Amygdala (tissue), 56 donors: ENCODE results near the gene MYO1A.
A peak's percentile ranks its signal among the peaks of the same experiment; 100 is the strongest.
"Not testable (repeated sequence)": the region's sequence is repeated elsewhere in the genome, so short reads cannot be mapped to it uniquely, and the experiment has no call there.

Experiments used
- DNase-seq, 56 donors: peaks; one replicate each; lab custom pipeline; 2025; lab: John Stamatoyannopoulos, UW

MYO1A gene

DNA sequence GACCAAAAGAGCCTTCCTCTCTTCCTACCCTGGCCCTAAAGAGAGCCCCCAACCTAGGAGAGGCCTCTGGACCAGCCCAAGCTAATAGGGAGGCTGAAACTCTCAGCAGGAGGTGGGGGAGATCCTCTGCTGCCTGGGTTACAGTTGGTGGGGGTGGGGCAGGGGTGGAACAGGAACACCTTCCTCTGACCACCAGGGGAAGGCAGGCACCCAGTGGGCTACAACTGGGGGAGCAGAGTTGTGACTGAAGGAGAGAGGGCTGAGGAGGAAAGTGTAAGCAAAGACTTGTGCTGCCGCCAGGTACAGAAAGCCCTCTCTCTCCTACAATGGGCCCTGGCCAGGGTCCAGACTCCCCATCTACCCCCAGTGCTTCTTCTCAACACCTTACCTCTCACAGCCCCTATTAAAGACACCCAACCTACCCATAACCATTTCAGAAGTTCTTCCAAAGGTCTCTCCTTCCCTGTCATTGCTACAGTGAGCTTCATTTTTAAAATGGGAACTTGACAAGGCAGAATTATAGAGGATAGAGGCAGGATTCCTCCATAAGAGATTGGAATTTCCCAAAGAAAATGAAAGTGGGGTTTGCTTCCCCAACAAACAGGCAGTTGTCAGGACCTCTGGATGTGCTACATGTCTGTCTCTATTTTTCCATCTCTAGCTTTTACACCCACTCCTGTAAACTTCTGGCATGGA is 1.4 kb downstream of the MYO1A start:
- no peak for DNase-seq

DNA sequence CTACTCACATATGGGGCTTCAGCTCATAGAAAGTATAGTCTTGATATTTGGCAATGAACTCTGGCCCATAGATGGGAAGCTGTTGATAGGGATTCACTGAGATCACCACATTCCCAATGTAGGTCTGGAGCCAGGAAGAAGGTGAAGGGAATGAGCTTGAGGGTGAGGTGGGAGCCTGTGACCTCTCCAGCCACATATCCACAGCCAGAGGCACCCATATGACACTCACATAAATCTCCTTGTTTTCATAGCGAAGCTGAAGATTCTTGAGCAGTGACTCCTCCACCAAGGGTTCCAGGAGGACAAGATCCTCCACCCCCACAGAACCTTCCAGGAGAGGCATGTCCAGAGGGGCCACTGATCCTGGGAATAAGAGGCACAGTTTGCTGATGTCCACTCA is 1.9 kb downstream of the MYO1A start:
- no peak for DNase-seq

DNA sequence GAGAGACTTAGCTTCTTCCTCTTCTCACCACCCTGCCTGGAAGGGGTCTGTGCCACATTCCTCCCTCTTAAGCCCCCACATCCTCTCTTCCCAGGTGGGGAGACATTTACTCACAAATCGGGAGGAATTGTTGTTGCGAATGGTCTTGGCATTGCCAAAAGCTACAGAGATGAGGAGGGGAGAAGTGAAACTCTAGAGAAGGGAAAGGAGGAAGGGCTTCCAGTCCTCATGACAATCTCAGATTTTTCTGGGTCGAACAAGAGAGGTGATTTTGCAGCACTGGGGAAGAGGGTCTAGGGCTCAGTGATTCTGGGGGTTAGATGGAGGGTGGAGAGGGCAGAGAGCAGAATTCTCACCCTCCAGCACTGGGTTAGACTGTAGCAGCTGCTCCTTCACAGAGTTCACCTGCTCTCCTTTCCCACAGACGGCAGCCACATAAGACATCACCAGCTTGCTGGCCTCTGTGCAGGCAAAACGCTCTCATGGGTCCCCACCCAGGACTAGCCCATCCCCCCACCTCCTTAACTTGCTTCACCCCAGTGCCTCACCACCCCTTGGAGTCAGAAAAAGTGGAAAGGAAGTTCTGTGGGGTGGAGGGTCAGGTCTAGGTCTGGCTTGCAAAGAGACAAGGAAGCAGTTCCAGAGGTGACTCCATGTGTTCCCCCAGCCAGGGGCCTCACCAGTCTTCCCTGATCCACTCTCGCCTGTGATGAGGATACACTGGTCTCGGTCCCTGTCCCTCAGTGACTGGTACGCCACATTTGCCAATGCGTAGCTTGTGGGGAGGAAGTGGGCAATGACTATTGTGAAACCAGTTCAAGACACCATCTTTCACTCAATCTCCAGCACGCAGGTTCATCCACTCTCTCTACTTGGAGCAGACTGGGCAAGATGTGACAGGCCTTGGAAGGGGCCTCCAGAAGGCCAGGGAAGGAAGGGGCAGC is 2.7 kb downstream of the MYO1A start:
- DNase-seq, result no peak

DNA sequence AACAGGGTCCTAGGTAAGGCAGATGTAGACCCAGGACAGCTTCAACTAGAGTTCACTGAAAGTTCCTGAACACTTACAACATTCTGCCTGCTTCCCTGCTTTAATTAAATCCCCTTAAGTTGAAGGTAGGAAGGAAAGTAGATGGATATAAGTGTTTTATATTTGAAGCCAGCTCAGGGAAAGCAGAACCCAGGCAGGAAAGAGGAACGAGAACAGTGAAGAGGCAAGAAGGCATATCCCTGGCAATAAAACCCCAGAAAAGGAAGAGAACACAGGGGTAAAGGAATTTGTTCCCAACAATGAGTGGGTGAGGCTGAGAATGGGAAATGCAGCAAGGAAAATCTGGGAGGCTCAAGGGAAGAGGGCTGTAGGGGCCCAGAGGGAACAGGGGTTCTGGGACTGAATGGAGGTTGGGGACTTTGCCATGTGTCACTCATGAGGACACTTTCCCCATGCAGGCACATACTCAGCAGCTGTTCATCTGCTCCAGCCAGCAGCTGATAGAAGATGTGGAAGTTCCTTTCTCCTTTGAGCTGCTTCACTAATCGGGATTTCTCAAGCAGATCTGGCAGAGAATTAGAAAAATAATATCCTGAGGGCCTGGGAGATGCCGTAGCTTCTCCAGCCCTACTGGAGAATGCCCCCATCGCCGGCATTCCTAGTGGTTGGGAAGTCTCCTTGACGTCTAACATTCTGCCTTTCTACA is 3.7 kb downstream of the MYO1A start:
- no peak for DNase-seq

DNA sequence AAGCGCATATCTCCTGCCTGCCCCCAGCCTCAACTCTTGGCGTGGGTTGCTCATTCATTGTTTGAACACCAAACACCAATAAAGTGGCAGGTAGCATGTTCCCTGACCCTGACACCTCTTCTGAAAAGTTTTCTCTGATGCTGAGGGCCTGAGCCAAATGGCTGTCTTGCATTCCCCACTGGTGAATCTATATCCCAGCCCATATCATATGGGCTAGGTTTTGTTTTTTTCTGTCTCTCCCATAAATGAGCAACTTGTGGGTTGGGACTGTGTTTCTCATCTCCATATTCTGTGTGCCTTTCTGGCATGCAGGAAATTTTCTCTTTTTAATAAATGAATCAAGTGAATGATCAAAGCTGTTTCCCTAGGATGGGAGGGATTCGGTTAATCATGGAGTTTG is 5.0 kb downstream of the MYO1A start:
- DNase-seq, result no peak

DNA sequence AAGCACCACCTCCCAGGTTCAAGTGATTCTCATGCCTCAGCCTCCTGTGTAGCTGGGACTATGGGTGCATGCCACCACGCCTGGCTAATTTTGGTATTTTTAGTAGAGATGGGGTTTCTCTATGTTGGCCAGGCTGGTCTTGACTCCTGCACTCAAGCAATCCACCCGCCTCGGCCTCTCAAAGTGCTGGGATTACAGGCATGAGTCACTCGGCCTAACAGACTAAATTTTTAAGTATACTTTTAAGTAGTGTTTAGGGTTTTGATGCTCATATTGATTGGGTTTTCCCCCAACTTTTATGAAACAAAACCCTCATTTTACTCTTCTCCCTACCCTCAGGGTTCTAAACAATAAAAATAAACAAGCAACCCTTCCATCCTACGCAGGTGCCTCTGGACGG is 5.5 kb downstream of the MYO1A start:
- no peak for DNase-seq

DNA sequence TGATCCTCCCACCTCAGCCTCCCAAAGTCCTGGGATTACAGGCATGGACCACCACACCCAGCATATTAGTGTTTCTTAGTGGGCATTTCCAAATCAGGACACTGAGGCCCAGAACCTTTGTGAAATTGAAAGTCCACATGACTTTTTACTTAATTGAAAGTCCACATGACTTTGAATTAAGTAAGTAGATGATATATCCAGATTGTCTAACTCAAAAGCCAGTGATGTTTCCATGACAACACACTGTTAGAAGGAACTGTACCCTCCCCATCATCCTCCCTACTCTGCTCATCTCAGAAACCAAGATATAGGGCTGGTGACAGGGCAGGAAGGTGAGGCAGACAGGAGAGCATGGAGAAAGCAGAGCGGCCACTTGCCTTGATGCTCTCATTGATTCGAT is 7.2 kb downstream of the MYO1A start:
- no peak for DNase-seq

DNA sequence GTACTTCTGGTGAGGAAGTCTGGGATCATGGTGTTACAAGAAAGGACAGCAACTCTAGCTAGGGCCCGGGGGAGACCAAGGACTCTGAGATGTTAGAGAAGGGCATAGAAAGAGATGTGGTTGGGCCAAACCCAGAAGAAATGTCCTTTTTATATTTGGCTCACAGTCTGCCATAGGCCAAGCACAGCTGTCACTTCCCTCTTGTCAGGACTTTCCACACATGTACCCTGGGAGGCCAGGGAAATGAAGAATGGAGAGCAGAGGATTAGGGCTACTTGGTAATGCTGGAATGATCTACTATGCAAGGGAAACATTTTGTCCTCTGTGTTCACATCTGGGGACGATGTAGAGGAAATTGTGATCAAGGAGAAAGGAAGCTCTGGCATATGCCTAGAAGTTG is 9.2 kb downstream of the MYO1A start:
- DNase-seq, result no peak

DNA sequence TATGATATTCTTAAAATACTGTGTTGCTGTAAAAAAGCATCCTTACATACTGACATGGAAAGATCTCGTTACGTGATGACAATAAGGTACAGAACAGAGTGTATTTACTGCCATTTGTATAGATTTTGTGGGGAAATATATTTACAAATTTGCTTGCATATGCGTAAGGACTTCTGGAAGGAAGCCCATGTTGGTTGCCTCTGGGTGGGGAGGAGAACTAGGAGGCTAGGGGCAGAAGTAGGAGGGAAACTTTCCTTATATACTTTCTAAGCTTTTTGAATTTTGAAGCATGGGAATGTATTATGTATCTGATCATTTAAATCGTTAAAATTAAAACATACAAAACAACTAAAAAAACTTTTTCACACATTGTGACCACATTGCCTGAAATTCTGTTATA is 9.7 kb downstream of the MYO1A start:
- DNase-seq, result no peak

DNA sequence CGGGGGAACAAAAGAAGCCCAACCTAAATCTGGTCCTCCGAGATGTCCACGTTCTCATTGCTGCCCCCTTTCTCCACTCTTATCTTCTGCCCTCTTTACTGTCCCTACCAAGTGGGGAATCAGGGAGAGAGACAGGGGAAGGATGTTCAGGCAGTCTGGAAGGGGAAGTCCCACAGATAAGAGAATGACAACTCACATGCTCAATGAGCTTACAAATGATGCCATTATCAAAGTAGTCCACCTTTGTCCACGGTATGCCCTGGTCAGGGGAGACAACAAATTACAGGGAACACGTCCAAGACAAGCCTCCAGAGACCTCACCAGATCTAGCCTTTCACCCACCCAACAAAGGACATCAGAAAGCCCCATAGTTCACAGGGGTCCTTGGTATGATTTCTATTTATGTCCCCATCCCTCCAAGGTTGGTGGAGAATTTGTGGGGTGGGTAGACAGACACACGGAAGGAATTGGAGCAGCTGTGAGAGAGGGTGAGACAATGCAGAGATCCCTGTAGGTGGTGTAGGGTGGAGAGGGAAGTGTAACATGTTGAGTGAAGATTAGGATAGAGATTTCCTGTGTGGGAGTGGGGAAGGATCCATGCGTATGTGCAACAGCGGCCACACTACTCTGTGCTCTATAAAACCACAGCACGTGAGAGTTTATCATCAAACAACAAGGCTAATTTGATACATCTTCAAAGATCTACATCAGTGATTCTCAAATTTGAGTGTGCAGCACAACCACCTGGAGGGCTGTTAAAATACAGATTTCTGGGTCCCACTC is 10.7 kb downstream of the MYO1A start:
- DNase-seq, result no peak

DNA sequence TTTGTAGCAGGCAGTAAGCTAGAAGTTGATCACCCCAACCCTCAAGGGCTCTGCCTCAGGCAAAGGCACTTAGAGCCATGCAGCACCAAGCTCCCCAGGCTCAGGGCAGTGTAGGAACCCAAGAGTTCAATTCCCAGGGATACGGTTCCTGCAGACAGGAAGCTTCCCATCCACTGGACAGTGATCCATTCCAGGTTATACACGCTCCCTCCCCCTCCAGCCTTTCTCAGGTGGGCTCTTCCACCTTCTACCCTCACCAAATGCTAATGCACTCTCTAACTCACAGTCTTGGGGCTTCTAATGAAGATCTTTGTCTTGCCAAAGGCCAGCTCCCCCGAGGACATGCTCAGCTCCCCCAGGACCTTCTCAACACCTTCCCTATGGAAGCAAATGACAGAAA is 12.7 kb downstream of the MYO1A start:
- DNase-seq, result no peak

DNA sequence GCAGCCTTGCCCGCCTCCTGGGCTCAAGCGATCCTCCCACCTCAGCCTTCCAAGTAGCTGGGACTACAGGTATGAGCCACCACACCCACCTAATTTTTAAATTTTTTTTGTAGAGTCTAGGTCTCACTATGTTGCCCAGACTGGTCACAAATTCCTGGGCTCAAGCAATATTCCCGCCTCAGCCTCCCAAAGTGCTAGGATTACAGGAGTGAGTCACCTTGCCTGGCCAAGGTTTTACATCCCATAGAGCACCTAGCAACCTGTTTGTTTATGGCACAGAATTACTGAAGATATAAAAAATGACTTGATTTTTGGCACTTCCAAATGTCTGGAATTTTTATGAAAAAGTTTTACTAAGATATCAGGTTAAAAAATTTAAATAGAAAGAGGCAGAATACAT is 16.5 kb downstream of the MYO1A start:
- DNase-seq, result no peak

DNA sequence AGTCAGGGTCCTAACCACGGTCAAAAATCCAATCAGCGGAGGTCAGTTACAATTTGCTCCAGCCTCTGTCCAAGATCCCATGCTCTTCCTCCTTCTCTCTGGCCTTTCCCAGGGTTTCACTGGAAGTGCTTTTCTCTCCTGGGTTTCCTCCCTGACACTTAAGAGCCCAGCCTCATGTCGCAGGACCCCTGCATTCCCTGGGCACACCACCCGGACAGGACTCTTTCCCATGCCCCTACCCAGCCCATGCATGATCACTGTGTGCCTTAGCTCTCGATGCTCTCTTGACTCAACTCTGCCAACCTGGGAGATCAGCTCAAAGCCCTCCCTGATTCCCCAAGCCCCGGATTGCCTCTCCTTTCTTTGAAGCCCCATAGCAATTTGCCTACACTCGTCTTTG is 18.1 kb downstream of the MYO1A start:
- DNase-seq, result no peak

DNA sequence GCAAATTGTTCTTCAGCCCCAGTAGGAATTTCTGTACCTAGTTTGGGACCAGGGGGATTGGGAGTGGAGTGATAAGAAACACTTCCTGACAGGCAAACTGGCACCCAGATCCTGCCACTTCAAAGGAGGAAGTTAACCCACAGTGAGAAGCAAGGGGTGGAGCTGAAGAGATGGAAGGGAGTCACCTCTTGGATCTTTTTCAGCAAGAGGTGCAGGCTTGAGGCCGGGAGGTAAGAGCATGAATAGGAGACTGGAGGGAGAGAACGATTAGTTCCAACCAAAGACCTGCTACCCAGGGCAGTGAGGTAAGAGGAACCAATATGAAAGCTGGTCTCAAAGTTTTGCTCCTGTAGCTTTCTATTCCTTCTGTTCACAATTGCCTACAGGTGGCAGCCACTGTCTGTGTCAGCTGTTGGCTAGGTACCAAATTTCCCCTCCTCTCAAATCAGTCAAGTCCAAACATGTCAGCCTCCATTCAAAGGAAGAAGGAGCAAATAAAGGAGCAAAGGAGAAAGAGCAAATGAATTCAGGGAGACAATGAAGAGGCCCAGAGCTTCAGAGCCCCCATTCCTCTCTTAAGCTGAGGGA is 18.7 kb downstream of the MYO1A start:
- DNase-seq, result no peak

DNA sequence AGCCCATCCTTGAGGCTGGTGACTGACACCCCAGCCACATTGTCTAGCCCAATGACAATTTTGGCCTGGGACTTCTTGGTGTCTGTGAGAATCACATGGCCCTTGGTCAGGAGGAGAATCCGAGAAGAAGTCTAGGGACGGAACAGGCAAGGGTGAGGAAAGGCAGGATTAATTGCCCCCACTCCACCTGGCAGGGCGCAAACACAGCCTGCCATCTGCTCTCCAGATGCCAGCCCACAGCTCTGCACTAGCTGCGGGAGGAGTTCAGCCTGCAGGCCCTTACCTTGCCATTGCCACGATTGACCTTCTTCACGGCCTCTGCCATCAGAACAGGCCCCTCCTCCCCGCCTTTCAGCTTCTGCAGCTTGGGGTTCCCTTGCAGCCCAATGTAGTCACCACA is 20.5 kb downstream of the MYO1A start:
- no peak for DNase-seq

DNA sequence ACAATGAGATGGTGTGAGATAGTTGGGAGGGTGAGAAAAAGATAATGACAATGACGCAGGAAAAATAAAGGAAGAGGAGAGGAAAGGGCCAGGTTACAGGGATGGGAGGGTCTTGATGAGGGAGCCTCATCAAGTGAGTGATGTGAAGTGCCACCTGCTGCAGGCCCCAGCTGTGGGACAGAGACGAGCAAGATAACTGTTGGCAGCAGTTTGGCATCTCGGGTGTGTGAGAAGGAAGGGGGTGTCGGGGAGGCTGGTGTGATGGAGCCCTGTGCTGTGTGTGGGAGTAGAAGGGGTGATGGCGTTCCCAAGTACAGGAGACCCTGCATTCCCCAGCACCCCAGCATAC is 22.1 kb downstream of the MYO1A start:
- DNase-seq, result peak in 1 of 56 donors; percentile 22

DNA sequence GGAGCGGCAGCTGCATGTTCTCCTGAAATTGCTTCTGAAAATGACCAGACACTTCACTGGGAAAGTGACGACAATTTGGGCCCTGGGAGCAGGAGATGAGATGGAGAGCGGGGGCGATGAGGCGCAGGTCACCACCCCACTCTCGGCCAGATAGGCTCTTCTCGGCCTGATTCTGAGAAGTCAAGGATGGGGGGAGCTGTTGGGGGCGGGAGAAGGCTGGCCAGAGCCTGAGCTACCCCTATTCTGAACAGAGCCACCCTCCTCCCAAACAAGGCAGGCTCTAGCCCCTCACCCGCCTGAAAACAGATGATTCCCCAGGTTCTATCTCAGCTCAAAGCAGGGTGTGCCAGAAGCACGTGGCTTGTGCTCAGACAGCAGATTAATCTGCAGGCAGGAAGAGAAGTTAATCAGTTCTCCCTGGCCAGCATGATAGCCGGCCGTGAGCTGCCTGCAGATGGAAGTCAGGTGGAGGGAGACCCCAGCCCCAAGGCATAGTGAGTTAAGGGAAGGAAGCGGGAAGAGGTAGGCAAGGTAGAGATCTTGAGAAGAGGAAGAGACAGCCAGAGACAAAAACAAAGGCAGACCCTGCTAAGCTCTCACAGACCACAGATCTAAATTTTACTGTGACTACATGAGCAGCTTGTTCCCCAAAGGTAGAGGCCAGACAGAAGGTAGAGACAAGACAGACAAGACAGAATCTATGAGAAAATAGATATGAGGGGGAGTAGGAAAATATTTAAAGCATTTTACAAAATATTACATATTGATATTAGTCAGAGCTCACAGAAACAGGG is 22.7 kb downstream of the MYO1A start:
- peak in 1 of 56 donors; percentile 10 for DNase-seq

DNA sequence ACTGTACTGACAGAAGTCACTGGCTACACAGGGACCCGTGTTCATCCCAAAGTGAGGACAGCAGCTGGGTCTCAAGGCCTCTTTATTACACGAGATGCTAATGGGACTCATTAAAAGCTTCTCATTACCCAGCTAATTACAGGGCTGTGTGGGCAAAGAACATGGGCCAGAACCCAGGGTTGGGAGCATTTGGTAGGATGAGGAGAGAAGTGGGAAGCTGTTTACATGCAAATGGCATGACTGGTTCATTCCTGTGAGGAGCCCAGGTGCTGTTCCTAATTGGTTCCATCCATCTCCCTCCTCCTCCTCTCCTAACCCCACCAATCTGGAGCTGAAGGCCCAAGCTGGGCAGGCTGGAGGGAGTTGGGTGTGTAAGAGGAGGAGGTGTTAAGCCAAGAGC is 24.7 kb downstream of the MYO1A start:
- DNase-seq, result no peak

DNA sequence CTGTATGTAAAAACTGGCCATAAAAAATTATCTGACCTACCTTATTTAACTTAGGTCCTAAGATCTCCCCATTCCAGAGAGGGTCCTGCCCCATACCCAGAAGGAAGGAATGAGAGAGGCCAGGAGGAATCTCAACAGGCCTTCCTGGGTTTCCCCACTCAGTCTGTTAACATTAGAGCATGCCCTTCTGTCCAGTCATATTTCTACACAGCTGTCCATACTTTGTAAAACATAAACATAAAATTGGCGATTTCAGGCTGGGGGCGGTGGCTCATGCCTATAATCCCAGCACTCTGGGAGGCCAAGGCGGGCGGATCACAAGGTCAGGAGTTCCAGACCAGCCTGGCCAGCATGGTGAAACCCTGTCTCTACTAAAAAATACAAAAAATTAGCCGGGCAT is 27.6 kb downstream of the MYO1A start:
- not testable (repeated sequence) for DNase-seq
